GM18511 (cell line): ENCODE measurements around the gene TNFSF18.
A peak's percentile ranks its signal among the peaks of the same experiment; 100 is the strongest.

Experiments
- ATAC-seq: cut with Tn5 transposase; IDR thresholded peaks from one replicate; pipeline ENCODE4 v1.9.1; 2021; ENCODE audit warnings: mild to moderate bottlenecking, moderate library complexity; ENCODE audit not compliant: unreplicated experiment

TNFSF18 gene

GRCh38 chr1:173039626-173040025 is 11.1 kb downstream of the TNFSF18 start:
- ATAC-seq, result no peak

GRCh38 chr1:173038875-173039554 is 11.7 kb downstream of the TNFSF18 start:
- ATAC-seq, result no peak

GRCh38 chr1:173024543-173024942 is 26.2 kb downstream of the TNFSF18 start:
- no peak for ATAC-seq

- ATAC-seq, result no peak
Measured at GRCh38 chr1:173023343-173023742, 27.4 kb downstream of the TNFSF18 start.

GRCh38 chr1:173020138-173020750 is 30.5 kb downstream of the TNFSF18 start:
- ATAC-seq, result peak; percentile 92

GRCh38 chr1:173017792-173018191 is 32.9 kb downstream of the TNFSF18 start:
- ATAC-seq, result peak; percentile 28

- no peak for ATAC-seq
Measured at GRCh38 chr1:173016419-173016818, 34.3 kb downstream of the TNFSF18 start.

- ATAC-seq, result no peak
Measured at GRCh38 chr1:173015629-173016028, 35.1 kb downstream of the TNFSF18 start.

- ATAC-seq, result no peak
Measured at GRCh38 chr1:173014160-173014559, 36.6 kb downstream of the TNFSF18 start.

- ATAC-seq, result no peak
Measured at GRCh38 chr1:173012126-173012525, 38.6 kb downstream of the TNFSF18 start.

- no peak for ATAC-seq
Measured at GRCh38 chr1:173009597-173009996, 41.1 kb downstream of the TNFSF18 start.

GRCh38 chr1:173005196-173005864 is 45.4 kb downstream of the TNFSF18 start:
- ATAC-seq, result no peak

- no peak for ATAC-seq
Measured at GRCh38 chr1:173002891-173003838, 47.6 kb downstream of the TNFSF18 start.

GRCh38 chr1:172999349-172999748 is 51.4 kb downstream of the TNFSF18 start:
- no peak for ATAC-seq

GRCh38 chr1:172997941-172998361 is 52.8 kb downstream of the TNFSF18 start:
- no peak for ATAC-seq

- no peak for ATAC-seq
Measured at GRCh38 chr1:172993640-172994039, 57.1 kb downstream of the TNFSF18 start.

- no peak for ATAC-seq
Measured at GRCh38 chr1:172991674-172992400, 58.9 kb downstream of the TNFSF18 start.

GRCh38 chr1:172990598-172991215 is 60.0 kb downstream of the TNFSF18 start:
- ATAC-seq, result no peak
